ENCODE data around the gene EIF2D. TPM values are rescaled to one million over a fixed set of nuclear protein-coding genes. Genes with fewer than 3 reads are reported as not detected.

The EIF2D gene
- total RNA-seq, 1 experiment from 2014 or later = 110 TPM

DNA sequence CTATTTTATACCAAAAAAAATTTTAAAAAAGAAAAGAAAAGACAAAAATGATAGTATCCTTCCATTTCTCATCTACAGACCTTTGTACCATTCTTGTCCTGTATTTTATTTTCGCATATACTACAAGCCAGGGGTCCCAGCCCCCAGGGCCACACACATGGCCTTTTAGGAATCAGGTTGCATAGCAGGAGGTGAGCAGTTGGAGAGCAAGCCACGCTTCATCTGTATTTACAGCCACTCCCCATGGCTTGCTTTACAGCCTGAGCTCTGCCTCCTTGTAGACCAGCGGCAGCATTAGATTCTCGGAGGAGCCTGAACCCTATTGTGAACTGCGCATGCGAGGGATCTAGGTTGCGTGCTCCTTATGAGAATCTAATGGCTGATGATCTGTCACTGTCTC lies 65.2 kb downstream of the EIF2D start:
- no TSS peak for BruUV-seq (replicated peaks)
- Histone ChIP-seq H4K20me1 (ENCODE audit: low read length) (no peaks in the 10 kb centered on the region), H3K9ac (ENCODE audit: low read length) (no peak overlapping the region), H3K36me3 (ENCODE audit: low read depth, low read length) (no peaks in the 10 kb centered on the region), H3K9me2 (replicated peaks; ENCODE audit: low read length) (no peaks in the 10 kb centered on the region), H3K27me3 (ENCODE audit: low read length) (no peaks in the 10 kb centered on the region), H3K9me3 (ENCODE audit: low read length) (no peaks in the 10 kb centered on the region), H3K27ac (ENCODE audit: low read length) (no peak overlapping the region), H3K4me3 (ENCODE audit: low read length) (no peak overlapping the region), H3K4me2 (ENCODE audit: low read length) (no peak overlapping the region), H2AFZ (ENCODE audit: low read length) (no peak overlapping the region), H3F3A (ENCODE audit: low read length, unreplicated experiment) (no peaks in the 10 kb centered on the region), H3K79me2 (ENCODE audit: low read length) (no peaks in the 10 kb centered on the region), H3K4me1 (ENCODE audit: insufficient read depth, low read length) (no peaks in the 10 kb centered on the region)
- intact Hi-C loops (cut with micrococcal nuclease) = no loop called here
- DNase-seq = no peak
- ATAC-seq = no peak
- POLR2A ChIA-PET (ENCODE audit: unreplicated experiment) = no interaction called here
- no peak for TF ChIP-seq EZH2phosphoT487 (IDR thresholded peaks at IDR 0.05; ENCODE audit: borderline replicate concordance, low read length)
- TF ChIP-seq, protein P1, sequence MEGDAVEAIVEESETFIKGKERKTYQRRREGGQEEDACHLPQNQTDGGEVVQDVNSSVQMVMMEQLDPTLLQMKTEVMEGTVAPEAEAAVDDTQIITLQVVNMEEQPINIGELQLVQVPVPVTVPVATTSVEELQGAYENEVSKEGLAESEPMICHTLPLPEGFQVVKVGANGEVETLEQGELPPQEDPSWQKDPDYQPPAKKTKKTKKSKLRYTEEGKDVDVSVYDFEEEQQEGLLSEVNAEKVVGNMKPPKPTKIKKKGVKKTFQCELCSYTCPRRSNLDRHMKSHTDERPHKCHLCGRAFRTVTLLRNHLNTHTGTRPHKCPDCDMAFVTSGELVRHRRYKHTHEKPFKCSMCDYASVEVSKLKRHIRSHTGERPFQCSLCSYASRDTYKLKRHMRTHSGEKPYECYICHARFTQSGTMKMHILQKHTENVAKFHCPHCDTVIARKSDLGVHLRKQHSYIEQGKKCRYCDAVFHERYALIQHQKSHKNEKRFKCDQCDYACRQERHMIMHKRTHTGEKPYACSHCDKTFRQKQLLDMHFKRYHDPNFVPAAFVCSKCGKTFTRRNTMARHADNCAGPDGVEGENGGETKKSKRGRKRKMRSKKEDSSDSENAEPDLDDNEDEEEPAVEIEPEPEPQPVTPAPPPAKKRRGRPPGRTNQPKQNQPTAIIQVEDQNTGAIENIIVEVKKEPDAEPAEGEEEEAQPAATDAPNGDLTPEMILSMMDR (conservative IDR thresholded peaks at IDR 0.05; ENCODE audit: low read depth, low read length) = no peak
- no peak for TF ChIP-seq EZH2 (IDR thresholded peaks at IDR 0.05; ENCODE audit: low read length, unreplicated experiment)
- CTCF ChIA-PET = no interaction called here

DNA sequence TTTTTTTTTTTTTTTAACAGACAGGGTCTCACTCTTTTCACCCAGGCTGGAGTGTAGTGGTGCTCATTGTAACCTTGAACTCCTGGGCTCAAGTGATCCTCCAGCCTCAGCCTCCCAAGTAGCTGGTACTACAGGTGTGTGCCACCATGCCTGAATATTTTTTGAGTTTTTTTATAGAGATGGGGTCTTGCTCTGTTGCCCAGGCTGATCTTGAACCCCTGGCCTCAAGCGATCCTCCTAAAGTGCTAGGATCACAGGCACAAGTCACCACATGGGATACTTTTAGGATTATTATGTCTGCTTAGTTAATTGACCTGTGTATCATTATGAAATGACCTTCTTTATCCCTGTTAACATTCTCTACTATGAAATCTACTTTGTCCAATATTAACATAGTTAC lies 66.9 kb downstream of the EIF2D start:
- TF ChIP-seq, protein P1 (conservative IDR thresholded peaks at IDR 0.05; ENCODE audit: low read depth, low read length) = no peak
- TF ChIP-seq EZH2phosphoT487 (IDR thresholded peaks at IDR 0.05; ENCODE audit: borderline replicate concordance, low read length) (no peak), EZH2 (IDR thresholded peaks at IDR 0.05; ENCODE audit: low read length, unreplicated experiment) (no peak)
- Histone ChIP-seq H3K9ac (ENCODE audit: low read length) (no peak overlapping the region), H3K4me1 (ENCODE audit: insufficient read depth, low read length) (0 out of 2 replicates have a peak, but pooled peaks cover 3% of the 10 kb centered on the region), H4K20me1 (ENCODE audit: low read length) (no peaks in the 10 kb centered on the region), H3K9me3 (ENCODE audit: low read length) (no peaks in the 10 kb centered on the region), H3F3A (ENCODE audit: low read length, unreplicated experiment) (no peaks in the 10 kb centered on the region), H3K36me3 (ENCODE audit: low read depth, low read length) (no peaks in the 10 kb centered on the region), H3K27me3 (ENCODE audit: low read length) (no peaks in the 10 kb centered on the region), H3K9me2 (replicated peaks; ENCODE audit: low read length) (no peaks in the 10 kb centered on the region), H3K4me2 (ENCODE audit: low read length) (no peak overlapping the region), H2AFZ (ENCODE audit: low read length) (no peak overlapping the region), H3K79me2 (ENCODE audit: low read length) (no peaks in the 10 kb centered on the region), H3K27ac (ENCODE audit: low read length) (no peak overlapping the region), H3K4me3 (ENCODE audit: low read length) (no peak overlapping the region)
- intact Hi-C loops (cut with micrococcal nuclease) = loop anchor here (1.0 kb wide), 1 partner anchor 38 kb away; no protein-coding TSS in a partner anchor
- ChIA-PET CTCF (interaction anchor here (0.5 to 1.4 kb wide), 12 partner anchors 22 to 82 kb away, joined by 3 to 11 read pairs (median 4); no protein-coding TSS in a partner anchor), POLR2A (ENCODE audit: unreplicated experiment) (interaction anchor here (0.6 to 0.7 kb wide), 2 partner anchors 13 to 372 kb away, joined by 4 to 42 read pairs; no protein-coding TSS in a partner anchor)
- no TSS peak for BruUV-seq (replicated peaks)
- ATAC-seq = no peak
- DNase-seq = no peak

DNA sequence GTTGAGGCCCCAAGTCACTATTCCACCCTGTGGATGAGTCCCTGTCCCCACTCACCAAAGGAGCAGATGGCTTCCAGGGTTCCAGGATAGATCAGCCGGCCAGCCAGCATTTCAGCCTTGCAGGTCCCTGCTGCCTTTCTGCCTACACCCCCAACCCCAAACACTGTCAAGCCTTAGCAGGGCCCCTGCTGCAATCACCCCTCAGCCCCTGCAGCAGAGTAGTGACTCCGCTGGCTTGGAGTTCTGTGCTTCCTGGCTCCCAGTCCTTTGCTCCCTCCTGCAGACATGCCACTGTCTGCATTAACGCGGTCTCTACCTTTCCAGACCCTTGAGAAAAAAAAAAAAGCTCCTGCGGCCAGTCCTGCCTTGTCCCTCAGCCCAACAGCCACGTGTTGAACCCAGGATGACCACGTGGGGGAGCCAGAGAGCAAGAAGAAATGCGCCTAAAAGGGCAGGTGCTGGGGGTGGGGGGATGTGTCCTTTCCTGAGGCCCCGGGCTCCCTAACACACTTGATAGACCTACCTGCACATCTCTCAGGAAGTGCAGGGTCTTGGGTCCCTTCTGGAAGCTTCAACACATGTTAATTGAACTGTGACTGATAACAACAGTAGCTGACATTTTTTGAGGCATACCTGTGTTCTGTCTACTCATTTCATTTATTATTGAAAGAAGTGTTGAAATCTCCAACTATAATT lies 67.6 kb downstream of the EIF2D start:
- no TSS peak for BruUV-seq (replicated peaks)
- no peak overlapping the region for H3K4me2 ChIP-seq (ENCODE audit: low read length)
- no peaks in the 10 kb centered on the region for H3K9me2 ChIP-seq (replicated peaks; ENCODE audit: low read length)
- DNase-seq = peak; percentile 93
- H3K4me3 ChIP-seq (ENCODE audit: low read length) = no peak overlapping the region
- H3K27me3 ChIP-seq (ENCODE audit: low read length) = no peaks in the 10 kb centered on the region
- ATAC-seq = peak; percentile 76
- intact Hi-C loops (cut with micrococcal nuclease) = loop anchor here (1.0 kb wide), 1 partner anchor 39 kb away; no protein-coding TSS in a partner anchor
- H3F3A ChIP-seq (ENCODE audit: low read length, unreplicated experiment) = no peaks in the 10 kb centered on the region
- CTCF ChIA-PET = interaction anchor here (0.5 to 1.4 kb wide), 15 partner anchors 11 to 81 kb away, joined by 3 to 11 read pairs (median 4); no protein-coding TSS in a partner anchor
- H3K9ac ChIP-seq (ENCODE audit: low read length) = no peak overlapping the region
- no peaks in the 10 kb centered on the region for H4K20me1 ChIP-seq (ENCODE audit: low read length)
- H2AFZ ChIP-seq (ENCODE audit: low read length) = 0 out of 2 replicates have a peak overlapping the region, but pooled peaks have one; percentile 9
- no peaks in the 10 kb centered on the region for H3K36me3 ChIP-seq (ENCODE audit: low read depth, low read length)
- POLR2A ChIA-PET (ENCODE audit: unreplicated experiment) = interaction anchor here (0.6 kb wide), 1 partner anchor 14 kb away, joined by 4 read pairs; no protein-coding TSS in a partner anchor
- H3K79me2 ChIP-seq (ENCODE audit: low read length) = no peaks in the 10 kb centered on the region
- TF ChIP-seq EZH2phosphoT487 (IDR thresholded peaks at IDR 0.05; ENCODE audit: borderline replicate concordance, low read length) = no peak
- no peak for TF ChIP-seq EZH2 (IDR thresholded peaks at IDR 0.05; ENCODE audit: low read length, unreplicated experiment)
- TF ChIP-seq, protein P1 (conservative IDR thresholded peaks at IDR 0.05; ENCODE audit: low read depth, low read length) = peak; percentile 99
- H3K9me3 ChIP-seq (ENCODE audit: low read length) = no peaks in the 10 kb centered on the region
- 0 out of 2 replicates have a peak, but pooled peaks cover 8% of the 10 kb centered on the region for H3K4me1 ChIP-seq (ENCODE audit: insufficient read depth, low read length)
- H3K27ac ChIP-seq (ENCODE audit: low read length) = no peak overlapping the region

All from PC-3 (cell line).